GM21576 (cell line): Measurements from ENCODE around the gene ZNF787.

Experiments used
- ATAC-seq: cut with Tn5 transposase; IDR thresholded peaks from one replicate; pipeline ENCODE4 v1.9.1; 2021; ENCODE audit warnings: mild to moderate bottlenecking, moderate library complexity; ENCODE audit not compliant: unreplicated experiment

Gene ZNF787

GRCh38 chr19:56091751-56092546 lies 29.1 kb downstream of the ZNF787 start:
- ATAC-seq: no peak

GRCh38 chr19:56091066-56091490 lies 30.0 kb downstream of the ZNF787 start:
- no peak for ATAC-seq

- ATAC-seq: no peak
Observed at GRCh38 chr19:56089344-56089743, 31.8 kb downstream of the ZNF787 start.

GRCh38 chr19:56088497-56089215 lies 32.4 kb downstream of the ZNF787 start:
- no peak for ATAC-seq

- ATAC-seq: no peak
Observed at GRCh38 chr19:56087647-56088496, 33.2 kb downstream of the ZNF787 start.

GRCh38 chr19:56086671-56087430 lies 34.2 kb downstream of the ZNF787 start:
- no peak for ATAC-seq

- no peak for ATAC-seq
Observed at GRCh38 chr19:56085571-56086275, 35.4 kb downstream of the ZNF787 start.

- no peak for ATAC-seq
Observed at GRCh38 chr19:56084835-56085536, 36.1 kb downstream of the ZNF787 start.

- no peak for ATAC-seq
Observed at GRCh38 chr19:56083668-56084067, 37.4 kb downstream of the ZNF787 start.

GRCh38 chr19:56080669-56081401 lies 40.3 kb downstream of the ZNF787 start:
- peak; percentile 74 for ATAC-seq

GRCh38 chr19:56079609-56080008 lies 41.5 kb downstream of the ZNF787 start:
- ATAC-seq: no peak

GRCh38 chr19:56076498-56076897 lies 44.6 kb downstream of the ZNF787 start:
- no peak for ATAC-seq

- no peak for ATAC-seq
Observed at GRCh38 chr19:56071151-56071550, 49.9 kb downstream of the ZNF787 start.

GRCh38 chr19:56069642-56070041 lies 51.5 kb downstream of the ZNF787 start:
- ATAC-seq: no peak

GRCh38 chr19:56066152-56067023 lies 54.7 kb downstream of the ZNF787 start:
- ATAC-seq: peak; percentile 62

- no peak for ATAC-seq
Observed at GRCh38 chr19:56053596-56053995, 67.5 kb downstream of the ZNF787 start.
